Measurements from ENCODE around the gene PHKG2.

GRCh38 chr16:30700491-30700890 is 47.7 kb upstream of the PHKG2 start:
- TF ChIP-seq CTCF (IDR thresholded peaks at IDR 0.05) (no peak), POLR2A (IDR thresholded peaks at IDR 0.05; ENCODE audit: low read depth) (no peak), EP300 (IDR thresholded peaks at IDR 0.05) (no peak), POLR2AphosphoS5 (IDR thresholded peaks at IDR 0.05) (no peak)

Measured in esophagus muscularis mucosa (tissue), 4 donors.